Measurements from ENCODE around the gene OTUD3. TPM values are rescaled to one million over a fixed set of nuclear protein-coding genes. Genes with fewer than 3 reads are reported as not detected.

The OTUD3 gene
- total RNA-seq, 1 donor from 2014 or later: 19.9 TPM

DNA sequence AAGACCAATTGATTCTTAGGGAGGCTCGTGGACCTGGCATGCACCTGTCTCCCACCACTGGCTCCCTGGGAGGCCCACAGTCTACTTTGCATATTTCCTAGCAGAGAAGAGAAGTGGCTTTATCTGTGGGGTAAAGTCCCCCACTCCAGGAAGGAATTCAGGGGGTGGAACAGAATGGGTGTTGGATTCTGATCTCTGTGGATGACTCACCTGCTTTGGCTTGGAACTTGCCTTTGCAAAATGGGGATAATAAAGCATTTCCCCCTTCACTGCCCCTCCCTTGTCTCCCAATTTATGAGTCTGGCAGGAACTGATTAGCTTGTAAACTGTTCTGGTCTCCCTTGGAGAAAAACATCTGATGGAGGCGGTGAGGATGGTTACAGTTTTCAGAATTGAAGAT lies 21.2 kb upstream of the OTUD3 start:
- Mint-ChIP-seq H3K27ac (no peak overlapping the region), H3K27me3 (peaks cover 21% of the 10 kb centered on the region), H3K4me3 (ENCODE audit: low read depth) (no peak overlapping the region), H3K4me1 (ENCODE audit: low read depth) (no peaks in the 10 kb centered on the region), H3K36me3 (ENCODE audit: insufficient read depth) (no peaks in the 10 kb centered on the region), H3K9me3 (ENCODE audit: low read depth) (peaks cover 6% of the 10 kb centered on the region)
- TF ChIP-seq, protein P1, sequence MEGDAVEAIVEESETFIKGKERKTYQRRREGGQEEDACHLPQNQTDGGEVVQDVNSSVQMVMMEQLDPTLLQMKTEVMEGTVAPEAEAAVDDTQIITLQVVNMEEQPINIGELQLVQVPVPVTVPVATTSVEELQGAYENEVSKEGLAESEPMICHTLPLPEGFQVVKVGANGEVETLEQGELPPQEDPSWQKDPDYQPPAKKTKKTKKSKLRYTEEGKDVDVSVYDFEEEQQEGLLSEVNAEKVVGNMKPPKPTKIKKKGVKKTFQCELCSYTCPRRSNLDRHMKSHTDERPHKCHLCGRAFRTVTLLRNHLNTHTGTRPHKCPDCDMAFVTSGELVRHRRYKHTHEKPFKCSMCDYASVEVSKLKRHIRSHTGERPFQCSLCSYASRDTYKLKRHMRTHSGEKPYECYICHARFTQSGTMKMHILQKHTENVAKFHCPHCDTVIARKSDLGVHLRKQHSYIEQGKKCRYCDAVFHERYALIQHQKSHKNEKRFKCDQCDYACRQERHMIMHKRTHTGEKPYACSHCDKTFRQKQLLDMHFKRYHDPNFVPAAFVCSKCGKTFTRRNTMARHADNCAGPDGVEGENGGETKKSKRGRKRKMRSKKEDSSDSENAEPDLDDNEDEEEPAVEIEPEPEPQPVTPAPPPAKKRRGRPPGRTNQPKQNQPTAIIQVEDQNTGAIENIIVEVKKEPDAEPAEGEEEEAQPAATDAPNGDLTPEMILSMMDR (IDR thresholded peaks at IDR 0.05; ENCODE audit: unreplicated experiment): no peak
- DNase-seq (ENCODE audit: low spot score, unreplicated experiment): no peak

DNA sequence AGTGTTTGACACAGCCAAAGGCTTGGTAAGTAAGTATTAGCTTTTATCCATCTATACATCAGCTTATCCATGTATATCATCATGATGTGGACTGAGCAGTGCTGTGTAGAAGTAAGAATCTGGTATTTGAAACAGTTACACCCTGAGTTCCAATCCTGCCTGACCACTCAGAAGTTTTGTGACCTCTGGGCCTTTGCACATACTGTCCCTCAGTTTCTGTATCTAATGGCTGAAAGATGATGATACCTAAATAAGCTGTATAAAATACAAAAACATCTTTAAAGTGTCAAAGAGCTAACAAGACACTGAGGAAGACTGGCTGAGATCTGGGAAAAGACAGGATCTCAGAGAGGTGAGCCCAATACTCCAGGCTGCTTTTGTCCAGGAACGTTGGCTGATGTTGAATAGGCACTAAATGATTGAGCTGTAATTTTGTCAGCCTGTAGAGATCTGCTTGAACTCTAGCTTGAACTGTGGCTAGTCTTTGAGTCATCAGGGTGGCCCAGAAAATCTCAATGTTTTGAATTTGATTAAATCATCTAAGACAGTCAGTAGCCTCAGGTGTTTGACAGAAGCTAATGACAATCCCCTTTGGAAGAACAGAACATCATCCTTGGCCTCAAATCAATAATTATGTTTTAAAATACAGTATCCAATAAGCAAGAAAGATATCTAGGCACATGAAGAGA lies 20.2 kb upstream of the OTUD3 start:
- Mint-ChIP-seq H3K27ac (no peak overlapping the region), H3K36me3 (ENCODE audit: insufficient read depth) (no peaks in the 10 kb centered on the region), H3K27me3 (peaks cover 27% of the 10 kb centered on the region), H3K4me3 (ENCODE audit: low read depth) (no peak overlapping the region), H3K4me1 (ENCODE audit: low read depth) (no peaks in the 10 kb centered on the region), H3K9me3 (ENCODE audit: low read depth) (peaks cover 6% of the 10 kb centered on the region)
- DNase-seq (ENCODE audit: low spot score, unreplicated experiment): no peak
- TF ChIP-seq, protein P1 (IDR thresholded peaks at IDR 0.05; ENCODE audit: unreplicated experiment): no peak

DNA sequence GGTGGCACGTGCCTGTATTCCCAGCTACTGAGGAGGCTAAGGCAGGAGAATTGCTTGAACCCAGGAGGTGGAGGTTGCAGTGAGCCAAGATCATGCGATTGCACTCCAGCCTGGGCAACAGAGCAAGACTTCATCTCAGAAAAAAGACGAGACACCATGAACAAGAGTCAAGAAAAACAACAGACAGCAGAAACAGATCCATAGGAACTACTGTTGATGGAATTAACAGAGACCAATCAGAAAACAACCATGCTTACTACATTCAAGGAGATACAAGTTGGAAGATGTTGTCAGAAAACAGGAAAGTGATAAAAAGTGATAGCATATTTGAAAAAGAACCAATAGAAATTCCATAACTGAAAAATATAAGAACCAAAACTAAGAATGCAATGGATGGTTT lies 19.3 kb upstream of the OTUD3 start:
- no peaks in the 10 kb centered on the region for H3K36me3 Mint-ChIP-seq (ENCODE audit: insufficient read depth)
- peaks cover 6% of the 10 kb centered on the region for H3K9me3 Mint-ChIP-seq (ENCODE audit: low read depth)
- TF ChIP-seq, protein P1 (IDR thresholded peaks at IDR 0.05; ENCODE audit: unreplicated experiment): no peak
- no peak for DNase-seq (ENCODE audit: low spot score, unreplicated experiment)
- no peaks in the 10 kb centered on the region for H3K4me1 Mint-ChIP-seq (ENCODE audit: low read depth)
- peaks cover 27% of the 10 kb centered on the region for H3K27me3 Mint-ChIP-seq
- no peak overlapping the region for H3K4me3 Mint-ChIP-seq (ENCODE audit: low read depth)
- H3K27ac Mint-ChIP-seq: no peak overlapping the region

DNA sequence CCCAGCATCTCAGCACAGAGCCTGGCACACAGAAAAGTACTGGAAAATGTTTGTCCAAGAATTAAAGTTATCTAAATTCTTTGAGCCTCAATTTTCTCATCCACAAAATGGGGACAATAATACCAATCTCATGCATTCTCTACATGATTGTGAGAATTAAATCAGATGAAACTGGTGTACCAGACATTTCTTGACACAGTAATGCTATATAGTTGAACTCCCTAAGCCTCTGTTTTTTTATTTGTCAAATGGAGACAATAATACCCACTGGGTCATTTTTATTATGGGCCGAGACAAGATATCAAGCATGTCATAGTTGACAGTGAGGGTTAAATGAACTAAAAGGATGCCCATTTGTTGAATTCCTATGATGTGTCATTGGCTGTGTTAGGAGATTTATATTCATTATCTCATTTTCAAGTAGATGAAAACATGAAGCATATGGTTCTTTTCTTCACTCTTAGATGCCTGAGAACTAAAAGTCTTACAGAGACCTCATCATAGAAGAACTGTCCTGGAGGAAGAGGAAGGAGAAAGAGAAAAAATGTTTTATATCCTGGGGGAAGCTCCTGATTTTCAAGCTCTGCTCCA lies 17.5 kb upstream of the OTUD3 start:
- H3K36me3 Mint-ChIP-seq (ENCODE audit: insufficient read depth): no peaks in the 10 kb centered on the region
- no peak overlapping the region for H3K27ac Mint-ChIP-seq
- H3K4me3 Mint-ChIP-seq (ENCODE audit: low read depth): no peak overlapping the region
- DNase-seq (ENCODE audit: low spot score, unreplicated experiment): no peak
- peaks cover 26% of the 10 kb centered on the region for H3K27me3 Mint-ChIP-seq
- no peaks in the 10 kb centered on the region for H3K4me1 Mint-ChIP-seq (ENCODE audit: low read depth)
- TF ChIP-seq, protein P1 (IDR thresholded peaks at IDR 0.05; ENCODE audit: unreplicated experiment): no peak
- H3K9me3 Mint-ChIP-seq (ENCODE audit: low read depth): peaks cover 6% of the 10 kb centered on the region

DNA sequence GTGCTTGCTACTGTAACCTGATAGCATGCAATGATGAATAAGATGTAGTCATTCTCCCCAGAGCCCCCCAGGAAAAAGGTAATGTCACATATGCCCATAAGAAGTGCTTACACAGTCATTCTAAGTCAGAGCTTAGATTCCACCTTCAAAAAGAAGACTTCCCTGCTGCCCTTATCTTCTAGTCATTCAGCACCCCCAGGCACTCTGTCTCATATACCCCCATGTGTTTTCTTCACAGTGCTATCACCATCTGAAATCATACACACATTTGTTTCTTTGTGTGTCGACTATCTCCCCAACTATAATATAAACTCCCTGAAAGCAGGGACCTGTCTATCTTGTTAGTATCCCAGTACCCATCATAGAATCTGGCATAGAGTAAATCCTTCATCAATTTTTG lies 16.2 kb upstream of the OTUD3 start:
- DNase-seq (ENCODE audit: low spot score, unreplicated experiment): no peak
- TF ChIP-seq, protein P1 (IDR thresholded peaks at IDR 0.05; ENCODE audit: unreplicated experiment): no peak
- H3K9me3 Mint-ChIP-seq (ENCODE audit: low read depth): peaks cover 6% of the 10 kb centered on the region
- peaks cover 15% of the 10 kb centered on the region for H3K27me3 Mint-ChIP-seq
- no peak overlapping the region for H3K4me3 Mint-ChIP-seq (ENCODE audit: low read depth)
- H3K36me3 Mint-ChIP-seq (ENCODE audit: insufficient read depth): no peaks in the 10 kb centered on the region
- H3K27ac Mint-ChIP-seq: no peak overlapping the region
- no peaks in the 10 kb centered on the region for H3K4me1 Mint-ChIP-seq (ENCODE audit: low read depth)

All from progenitor cell of endocrine pancreas (in vitro differentiated cells).